Neuronal stem cell (in vitro differentiated cells): ENCODE measurements around the gene MPIG6B.

ENCODE experiments used
- DNase-seq: peaks from one replicate; pipeline ENCODE4 v3.0.0-alpha.2; 2013; ENCODE audit warnings: low spot score
- H2AFZ ChIP-seq: one replicate; pipeline ENCODE4 v1.6.1; 2013; ENCODE audit warnings: mild to moderate bottlenecking, low read length, inconsistent platforms
- H2AK5ac ChIP-seq: 2 replicates; pipeline ENCODE4 v1.6.1; 2013; ENCODE audit warnings: low read depth, mild to moderate bottlenecking, inconsistent platforms, low read length, moderate library complexity, mixed read lengths
- H2BK120ac ChIP-seq: 2 replicates; pipeline ENCODE4 v1.6.1; 2013; ENCODE audit warnings: low read depth, mild to moderate bottlenecking, inconsistent platforms, low read length, moderate library complexity, mixed read lengths
- H2BK12ac ChIP-seq: one replicate; pipeline ENCODE4 v1.6.1; 2013; ENCODE audit warnings: low read length, inconsistent platforms
- H2BK15ac ChIP-seq: 2 replicates; pipeline ENCODE4 v1.6.1; 2013; ENCODE audit warnings: mild to moderate bottlenecking, low read length, inconsistent platforms, mixed read lengths
- H2BK5ac ChIP-seq: one replicate; pipeline ENCODE4 v1.6.1; 2013; ENCODE audit warnings: inconsistent platforms, mild to moderate bottlenecking, low read length, moderate library complexity
- H3K14ac ChIP-seq: one replicate; pipeline ENCODE4 v1.6.1; 2013; ENCODE audit warnings: low read length, inconsistent platforms
- H3K18ac ChIP-seq: 2 replicates; pipeline ENCODE4 v1.6.1; 2013; ENCODE audit warnings: low read length, inconsistent platforms
- H3K23ac ChIP-seq: 2 replicates; pipeline ENCODE4 v1.6.1; 2013; ENCODE audit warnings: low read depth, mild to moderate bottlenecking, mixed read lengths, low read length, inconsistent platforms; ENCODE audit not compliant: poor library complexity
- H3K27ac ChIP-seq: replicated peaks from 3 replicates; pipeline ENCODE4 v1.5.1; 2013; ENCODE audit warnings: low read length, inconsistent platforms
- H3K27me3 ChIP-seq, 3 experiments: 2 replicates each; pipeline ENCODE4 v1.6.1; 2013; ENCODE audit warnings: low read length in 3 of 3, mild to moderate bottlenecking in 2 of 3, inconsistent platforms in 1 of 3, low read depth in 1 of 3, mixed read lengths in 1 of 3, moderate library complexity in 1 of 3; ENCODE audit not compliant: control insufficient read depth in 3 of 3, insufficient read depth in 3 of 3
- H3K36me3 ChIP-seq, 2 donors: replicated peaks in 1 of 2; 2 replicates each; pipeline ENCODE4 v1.6.1; 2013; ENCODE audit warnings: low read length in 2 of 2; ENCODE audit not compliant: control insufficient read depth in 2 of 2, insufficient read depth in 2 of 2
- H3K4ac ChIP-seq: 2 replicates; pipeline ENCODE4 v1.6.1; 2013; ENCODE audit warnings: inconsistent platforms, mild to moderate bottlenecking, low read length, moderate library complexity
- H3K4me1 ChIP-seq, 2 donors: 1 replicate in 1 of 2; 2 replicates in 1 of 2; pipeline ENCODE4 v1.6.1; 2013; ENCODE audit warnings: low read length in 2 of 2, low read depth in 1 of 2; ENCODE audit not compliant: control insufficient read depth in 2 of 2, insufficient read depth in 1 of 2
- H3K4me2 ChIP-seq: one replicate; pipeline ENCODE4 v1.6.1; 2013; ENCODE audit warnings: mild to moderate bottlenecking, low read length, inconsistent platforms; ENCODE audit not compliant: insufficient read depth, poor library complexity, severe bottlenecking
- H3K4me3 ChIP-seq, 2 donors: 2 replicates each; pipeline ENCODE4 v1.5.1; 2013; ENCODE audit warnings: low read length in 2 of 2, mild to moderate bottlenecking in 2 of 2, inconsistent platforms in 1 of 2, moderate library complexity in 1 of 2
- H3K79me1 ChIP-seq: one replicate; pipeline ENCODE4 v1.6.1; 2013; ENCODE audit warnings: low read depth, mild to moderate bottlenecking, inconsistent platforms, low read length, moderate library complexity
- H3K9ac ChIP-seq: one replicate; pipeline ENCODE4 v1.6.1; 2013; ENCODE audit warnings: mild to moderate bottlenecking, low read depth, low read length, inconsistent platforms; ENCODE audit not compliant: poor library complexity
- H3K9me3 ChIP-seq, 2 donors: replicated peaks in 1 of 2; 2 replicates each; pipeline versions ENCODE3 to v1.6.1; 2013; ENCODE audit warnings: low read length in 2 of 2, mild to moderate bottlenecking in 2 of 2, inconsistent platforms in 1 of 2, low read depth in 1 of 2, mixed read lengths in 1 of 2, moderate library complexity in 1 of 2; ENCODE audit not compliant: control insufficient read depth in 2 of 2, insufficient read depth in 1 of 2
- H4K8ac ChIP-seq: one replicate; pipeline ENCODE4 v1.6.1; 2013; ENCODE audit warnings: low read depth, mild to moderate bottlenecking, inconsistent platforms, low read length, moderate library complexity
- H4K91ac ChIP-seq: one replicate; pipeline ENCODE4 v1.6.1; 2013; ENCODE audit warnings: low read length, low read depth, mild to moderate bottlenecking, inconsistent platforms; ENCODE audit not compliant: poor library complexity
- WGBS, 2 donors: extraction: QIAGEN DNeasy Blood & Tissue Kit; methylation state at CpG; one replicate each; pipeline ENCODE4 v1.1.7; 2013; ENCODE audit warnings: missing lambda C conversion rate in 2 of 2, mixed read lengths in 1 of 2; ENCODE audit not compliant: insufficient read length in 2 of 2, insufficient replicate concordance in 1 of 2; ENCODE audit errors: extremely low coverage in 2 of 2; 5-methylcytosine and 5-hydroxymethylcytosine counted together

MPIG6B gene

GRCh38 chr6:31728767-31729514 lies 5.8 kb downstream of the MPIG6B start, which contains the start of gene DDAH2:
Gene DDAH2, minus strand, starts transcription at chr6:31729299. Its CDS starts 138 bp downstream, at chr6:31729161.
- peaks cover 57 to 82% of the 10 kb centered on the region in 2 donors for H3K36me3 ChIP-seq
- peak within 1 kb of the TSS; percentile 92 for H3K9ac ChIP-seq
- H2BK12ac ChIP-seq = no peak within 1 kb of the TSS
- peak within 1 kb of the TSS; percentile 85 for H2BK5ac ChIP-seq
- peak within 1 kb of the TSS; percentile 53 for H4K8ac ChIP-seq
- H3K4me2 ChIP-seq = peak within 1 kb of the TSS; percentile 77
- no peak for DNase-seq
- H2AK5ac ChIP-seq = peak within 1 kb of the TSS; percentile 88
- H2BK120ac ChIP-seq = peak within 1 kb of the TSS; percentile 35
- peak within 1 kb of the TSS; percentile 83 to 94 for H3K4me3 ChIP-seq
- H2BK15ac ChIP-seq = peak within 1 kb of the TSS; percentile 37
- H3K27me3 ChIP-seq = no peaks in the 10 kb centered on the region
- H3K79me1 ChIP-seq = peaks cover 11% of the 10 kb centered on the region
- no peaks in the 10 kb centered on the region for H3K9me3 ChIP-seq
- H3K14ac ChIP-seq = peak within 1 kb of the TSS; percentile 73
- peak within 1 kb of the TSS; percentile 89 for H4K91ac ChIP-seq
- H3K18ac ChIP-seq = peak within 1 kb of the TSS; percentile 100
- peak within 1 kb of the TSS; percentile 95 for H3K23ac ChIP-seq
- peaks cover 9 to 13% of the 10 kb centered on the region in 2 donors for H3K4me1 ChIP-seq
- peak within 1 kb of the TSS; percentile 86 for H2AFZ ChIP-seq
- H3K4ac ChIP-seq = no peak within 1 kb of the TSS
- WGBS, 2 donors = no CpG with 5 or more reads among the region's 36 CpGs
- peak within 1 kb of the TSS; percentile 84 for H3K27ac ChIP-seq

GRCh38 chr6:31729515-31729978 lies 6.4 kb downstream of the MPIG6B start:
- no peak overlapping the region for H4K91ac ChIP-seq
- no peak overlapping the region for H2BK120ac ChIP-seq
- H2BK5ac ChIP-seq = peak overlapping the region; percentile 85
- H3K4ac ChIP-seq = no peak overlapping the region
- peak overlapping the region; percentile 83 to 94 for H3K4me3 ChIP-seq
- H3K14ac ChIP-seq = peak overlapping the region; percentile 73
- H2AFZ ChIP-seq = peak overlapping the region; percentile 86
- peak overlapping the region; percentile 82 for H3K9ac ChIP-seq
- no peaks in the 10 kb centered on the region for H3K27me3 ChIP-seq
- no peaks in the 10 kb centered on the region for H3K9me3 ChIP-seq
- no peak overlapping the region for H2BK12ac ChIP-seq
- peak overlapping the region; percentile 77 for H3K4me2 ChIP-seq
- peaks cover 15% of the 10 kb centered on the region for H3K79me1 ChIP-seq
- peak overlapping the region; percentile 100 for H3K18ac ChIP-seq
- WGBS, 2 donors = no CpG with 5 or more reads among the region's 29 CpGs
- peaks cover 13 to 18% of the 10 kb centered on the region in 2 donors for H3K4me1 ChIP-seq
- DNase-seq = peak; percentile 92
- H3K27ac ChIP-seq = peak overlapping the region; percentile 84
- H2BK15ac ChIP-seq = no peak overlapping the region
- H3K36me3 ChIP-seq = peaks cover 57 to 83% of the 10 kb centered on the region in 2 donors
- H2AK5ac ChIP-seq = peak overlapping the region; percentile 88
- H4K8ac ChIP-seq = no peak overlapping the region
- H3K23ac ChIP-seq = peak overlapping the region; percentile 95

GRCh38 chr6:31729979-31730630 lies 6.9 kb downstream of the MPIG6B start:
- Histone ChIP-seq H2BK12ac (no peak overlapping the region), H3K36me3 (peaks cover 55 to 86% of the 10 kb centered on the region in 2 donors), H3K9ac (peak overlapping the region; percentile 82), H3K4ac (no peak overlapping the region), H2AK5ac (peak overlapping the region; percentile 88), H3K27me3 (no peaks in the 10 kb centered on the region), H4K91ac (peak overlapping the region; percentile 89), H3K27ac (peak overlapping the region; percentile 84), H2AFZ (peak overlapping the region; percentile 86), H2BK5ac (peak overlapping the region; percentile 85), H3K18ac (peak overlapping the region; percentile 100), H2BK120ac (no peak overlapping the region), H3K9me3 (no peaks in the 10 kb centered on the region), H3K79me1 (peaks cover 15% of the 10 kb centered on the region), H3K4me1 (peaks cover 13 to 24% of the 10 kb centered on the region in 2 donors), H3K4me2 (peak overlapping the region; percentile 77), H2BK15ac (no peak overlapping the region), H3K23ac (peak overlapping the region; percentile 95), H4K8ac (no peak overlapping the region), H3K14ac (peak overlapping the region; percentile 73), H3K4me3 (peak overlapping the region; percentile 83 to 94)
- peak; percentile 93 for DNase-seq
- no CpG with 5 or more reads among the region's 46 CpGs for whole genome bisulfite sequencing, 2 donors

- no peak for DNase-seq
- no peaks in the 10 kb centered on the region for H3K27me3 ChIP-seq
- H3K18ac ChIP-seq = no peak overlapping the region
- H3K4me2 ChIP-seq = peak overlapping the region; percentile 50
- peaks cover 15% of the 10 kb centered on the region for H3K79me1 ChIP-seq
- no peak overlapping the region for H2BK120ac ChIP-seq
- H2AFZ ChIP-seq = no peak overlapping the region
- no peak overlapping the region for H2BK12ac ChIP-seq
- no peak overlapping the region for H3K9ac ChIP-seq
- H3K27ac ChIP-seq = peak overlapping the region; percentile 54
- no peaks in the 10 kb centered on the region for H3K9me3 ChIP-seq
- peak overlapping the region in 1 of 2 donors; percentile 83 for H3K4me3 ChIP-seq
- no peak overlapping the region for H2BK15ac ChIP-seq
- WGBS, 2 donors = no CpG with 5 or more reads among the region's 11 CpGs
- H4K91ac ChIP-seq = no peak overlapping the region
- H3K14ac ChIP-seq = no peak overlapping the region
- no peak overlapping the region for H2BK5ac ChIP-seq
- peaks cover 54 to 83% of the 10 kb centered on the region in 2 donors for H3K36me3 ChIP-seq
- no peak overlapping the region for H3K4ac ChIP-seq
- no peak overlapping the region for H2AK5ac ChIP-seq
- H3K4me1 ChIP-seq = peaks cover 13 to 24% of the 10 kb centered on the region in 2 donors
- no peak overlapping the region for H3K23ac ChIP-seq
- H4K8ac ChIP-seq = no peak overlapping the region
Measured at GRCh38 chr6:31730631-31731086, 7.5 kb downstream of the MPIG6B start.
